Stimulated activated CD4-positive, alpha-beta T cell treated with anti-CD3 and anti-CD28 coated beads, Interleukin-12 subunit alpha, Interleukin-12 subunit beta, amount 100 ng/mL, for 48 hours (primary cell): ENCODE measurements around the gene STRN3.
"Not testable (repeated sequence)": the region's sequence is repeated elsewhere in the genome, so short reads cannot be mapped to it uniquely, and the experiment has no call there.

Experiments
- DNase-seq, 3 donors: peaks; one replicate each; pipeline ENCODE4 v3.0.0-alpha.2; 2020; ENCODE audit warnings: low read depth in 2 of 3, low spot score in 1 of 3

Gene STRN3, protein sequence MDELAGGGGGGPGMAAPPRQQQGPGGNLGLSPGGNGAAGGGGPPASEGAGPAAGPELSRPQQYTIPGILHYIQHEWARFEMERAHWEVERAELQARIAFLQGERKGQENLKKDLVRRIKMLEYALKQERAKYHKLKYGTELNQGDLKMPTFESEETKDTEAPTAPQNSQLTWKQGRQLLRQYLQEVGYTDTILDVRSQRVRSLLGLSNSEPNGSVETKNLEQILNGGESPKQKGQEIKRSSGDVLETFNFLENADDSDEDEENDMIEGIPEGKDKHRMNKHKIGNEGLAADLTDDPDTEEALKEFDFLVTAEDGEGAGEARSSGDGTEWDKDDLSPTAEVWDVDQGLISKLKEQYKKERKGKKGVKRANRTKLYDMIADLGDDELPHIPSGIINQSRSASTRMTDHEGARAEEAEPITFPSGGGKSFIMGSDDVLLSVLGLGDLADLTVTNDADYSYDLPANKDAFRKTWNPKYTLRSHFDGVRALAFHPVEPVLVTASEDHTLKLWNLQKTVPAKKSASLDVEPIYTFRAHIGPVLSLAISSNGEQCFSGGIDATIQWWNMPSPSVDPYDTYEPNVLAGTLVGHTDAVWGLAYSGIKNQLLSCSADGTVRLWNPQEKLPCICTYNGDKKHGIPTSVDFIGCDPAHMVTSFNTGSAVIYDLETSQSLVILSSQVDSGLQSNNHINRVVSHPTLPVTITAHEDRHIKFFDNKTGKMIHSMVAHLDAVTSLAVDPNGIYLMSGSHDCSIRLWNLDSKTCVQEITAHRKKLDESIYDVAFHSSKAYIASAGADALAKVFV

DNA sequence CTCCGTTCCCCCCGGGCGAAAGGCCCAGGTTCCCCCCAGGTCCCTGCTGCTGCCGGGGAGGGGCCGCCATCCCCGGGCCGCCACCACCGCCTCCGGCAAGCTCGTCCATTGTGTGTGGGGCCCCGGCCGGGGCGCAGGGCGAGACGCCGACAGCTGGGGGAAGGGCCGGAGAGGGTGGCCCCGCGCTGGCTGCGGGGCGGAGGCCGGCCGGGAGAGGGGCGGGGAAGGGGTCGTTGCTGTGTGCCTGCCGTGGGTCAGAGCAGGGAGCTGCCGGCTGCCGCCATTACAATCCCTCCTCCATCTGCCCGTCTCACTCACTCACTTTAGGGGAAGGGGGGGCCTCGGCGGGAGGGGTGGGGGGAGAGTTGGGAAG lies at the start of gene STRN3:
Gene STRN3, minus strand, starts transcription at position 303 of the 373 bp plus-strand sequence. Its CDS starts 194 bp downstream, at position 109.
- DNase-seq: no peak

DNA sequence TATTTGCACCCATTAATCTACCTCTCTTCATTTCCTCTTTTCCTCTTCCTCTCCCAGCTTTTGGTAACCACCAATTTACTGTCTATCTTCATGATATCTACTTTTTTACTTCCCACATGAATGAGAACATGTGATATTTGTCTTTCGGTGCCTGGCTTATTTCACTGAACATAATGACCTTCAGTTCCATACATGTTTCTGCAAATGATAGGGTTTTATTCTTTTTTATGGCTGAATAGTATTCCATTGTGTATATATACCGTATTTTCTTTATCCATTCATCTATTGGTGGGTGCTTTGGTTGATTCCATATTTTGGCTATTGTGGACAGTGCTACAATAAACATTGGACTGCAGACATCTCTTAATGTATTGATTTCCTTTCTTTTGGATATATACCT lies 49.0 kb upstream of the STRN3 start:
- DNase-seq: no peak

DNA sequence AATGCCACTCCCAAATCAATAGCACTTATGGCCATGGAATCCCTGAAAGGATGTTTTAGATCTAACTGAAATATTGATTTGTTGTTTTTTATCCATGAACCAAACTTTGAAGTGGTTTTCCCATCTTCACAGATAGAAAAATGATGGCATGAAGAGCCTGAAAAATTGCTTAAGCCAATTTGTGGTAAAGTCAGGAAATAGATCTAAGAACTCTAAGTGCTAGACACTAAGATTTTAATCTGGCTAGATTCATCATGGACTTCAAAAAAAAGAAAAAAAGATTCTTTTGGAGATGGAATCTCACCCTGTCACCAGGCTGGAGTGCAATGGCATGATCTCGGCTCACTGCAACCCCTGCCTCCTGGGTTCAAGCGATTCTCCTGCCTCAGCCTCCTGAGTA lies 45.0 kb upstream of the STRN3 start:
- no peak for DNase-seq

DNA sequence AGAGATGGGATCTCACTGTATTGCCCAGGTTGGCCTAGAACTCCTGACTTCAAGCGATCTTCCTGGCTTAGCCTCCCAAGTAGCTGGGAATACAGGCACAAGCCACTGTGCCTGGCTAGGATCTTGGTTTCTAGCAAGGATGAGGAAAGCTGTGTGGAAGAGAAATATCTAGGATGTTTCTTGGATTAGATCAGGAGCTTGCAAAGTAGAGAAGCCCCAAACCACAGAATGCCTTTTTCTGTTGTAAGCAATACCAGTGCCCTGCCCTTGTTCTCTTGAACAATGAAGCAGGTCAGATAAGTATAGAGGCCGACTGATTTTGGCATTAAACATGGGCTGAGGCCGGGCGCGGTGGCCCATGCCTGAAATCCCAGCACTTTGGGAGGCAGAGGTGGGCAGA lies 44.3 kb upstream of the STRN3 start:
- DNase-seq: no peak

DNA sequence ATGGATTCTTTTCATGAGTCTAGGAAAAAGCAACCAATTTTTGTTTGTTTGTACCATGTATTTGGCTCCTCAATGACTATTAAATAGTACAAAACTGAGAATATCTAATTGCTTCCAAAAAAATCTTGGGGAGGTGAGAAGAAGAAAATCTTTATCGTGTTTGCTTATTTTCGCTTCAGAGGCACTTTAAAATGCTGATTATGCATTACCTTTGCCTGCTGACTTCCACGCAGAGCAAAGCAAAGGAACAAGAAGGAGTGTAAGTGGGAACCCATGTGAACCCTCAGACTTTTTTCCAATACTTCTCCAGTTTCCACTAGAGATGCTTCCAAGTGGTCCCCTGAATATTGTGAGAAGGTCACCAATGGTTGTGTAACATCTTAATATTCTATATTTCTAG lies 43.2 kb upstream of the STRN3 start:
- no peak for DNase-seq

DNA sequence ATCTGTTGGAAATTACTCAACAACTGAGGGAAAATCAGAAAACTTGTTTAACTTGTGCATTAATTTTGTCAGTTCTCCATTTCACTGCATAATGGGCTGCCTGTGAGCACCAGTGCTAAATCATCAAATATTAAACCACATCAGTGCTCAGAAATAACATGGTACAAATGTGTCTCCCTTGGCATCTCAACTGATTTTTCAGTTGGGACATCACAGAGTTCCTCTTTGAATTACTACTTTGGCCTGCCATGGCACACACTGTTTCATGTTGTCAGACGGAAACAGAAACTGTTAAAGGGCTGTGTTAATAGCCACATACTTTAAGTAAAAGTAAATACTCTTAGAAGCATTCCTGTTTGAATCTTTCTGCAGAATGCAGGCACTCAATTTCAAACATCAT lies 42.1 kb upstream of the STRN3 start:
- no peak for DNase-seq

DNA sequence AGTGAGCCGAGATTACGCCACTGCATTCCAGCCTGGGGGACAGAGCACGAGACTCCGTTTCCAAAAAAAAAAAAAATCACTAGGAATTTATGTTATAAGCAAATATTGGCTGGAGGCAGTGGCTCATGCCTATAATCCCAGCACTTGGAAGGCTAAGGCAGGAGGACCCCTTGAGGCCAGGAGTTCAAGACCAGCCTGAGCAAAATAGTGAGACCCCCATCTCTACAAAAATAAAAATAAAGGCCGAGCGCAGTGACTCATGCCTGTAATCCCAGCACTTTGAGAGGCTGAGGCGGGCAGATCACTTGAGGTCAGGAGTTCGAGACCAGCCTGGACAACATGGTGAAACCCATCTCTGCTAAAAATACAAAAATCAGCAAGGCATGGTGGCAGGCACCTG lies 36.7 kb upstream of the STRN3 start:
- DNase-seq: not testable (repeated sequence)

DNA sequence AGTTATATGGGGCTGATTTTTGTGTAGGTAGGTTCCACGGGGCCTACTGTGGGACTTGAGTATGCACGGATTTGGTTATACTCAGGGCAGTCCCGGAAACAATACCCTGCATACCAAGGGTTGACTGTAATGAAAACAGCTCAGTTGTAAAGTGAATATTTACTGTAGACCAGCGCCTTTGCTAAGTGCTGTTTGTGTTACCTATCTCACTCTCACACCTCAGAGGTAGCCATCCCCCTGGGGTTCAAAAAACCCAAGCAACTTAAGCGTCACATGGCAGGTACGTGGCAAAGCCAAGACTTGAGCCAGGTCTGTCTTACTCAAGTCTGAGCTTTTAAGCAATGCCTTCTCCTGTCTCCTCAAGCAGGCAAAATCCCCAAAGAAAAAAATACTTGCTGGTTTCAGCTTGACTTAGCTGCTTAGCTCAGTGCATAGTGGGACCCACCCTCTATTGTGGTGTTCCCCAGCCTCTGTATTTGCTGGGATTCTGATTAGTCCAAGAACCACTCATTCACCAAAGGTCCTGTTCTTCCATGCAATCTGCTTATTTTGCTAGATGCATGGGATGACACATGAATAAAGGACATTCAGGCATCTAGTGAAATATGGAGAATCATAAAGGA lies 34.2 kb upstream of the STRN3 start:
- DNase-seq: no peak

DNA sequence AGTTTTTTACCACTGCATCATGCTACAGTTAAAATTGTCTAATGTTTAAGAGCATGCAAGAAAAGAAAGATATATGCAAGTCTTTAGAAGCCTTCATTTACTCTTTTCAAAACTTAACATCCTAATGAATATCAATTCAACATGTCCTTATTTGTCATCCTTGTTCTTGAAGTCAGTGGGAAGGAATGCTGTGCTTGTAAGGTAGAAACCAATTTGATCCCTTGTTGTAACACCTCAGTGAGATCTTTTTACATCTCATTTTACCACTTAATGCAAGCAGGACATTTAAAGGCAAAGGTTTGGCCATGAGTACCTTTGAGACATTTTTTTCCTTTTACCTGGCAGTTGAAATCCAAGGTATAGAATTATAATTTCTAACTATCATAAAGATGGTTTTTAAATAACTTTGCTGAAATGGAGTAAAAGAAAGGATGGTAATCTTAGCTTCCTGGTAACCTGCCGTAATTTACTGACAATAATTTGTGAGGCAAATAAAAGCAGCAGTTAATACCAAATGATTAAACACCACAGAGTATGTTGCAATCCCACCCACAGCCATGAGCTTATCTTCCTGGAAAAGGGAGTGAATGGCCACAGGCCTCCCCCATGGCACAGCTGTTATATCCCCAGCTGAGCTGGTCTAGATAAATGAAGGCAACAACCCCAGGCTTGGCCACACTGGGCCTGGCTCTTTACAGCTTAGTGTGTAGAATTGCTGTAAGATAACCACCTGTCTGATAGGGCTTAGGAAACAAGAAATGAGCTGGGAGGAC lies 33.2 kb upstream of the STRN3 start:
- no peak for DNase-seq

DNA sequence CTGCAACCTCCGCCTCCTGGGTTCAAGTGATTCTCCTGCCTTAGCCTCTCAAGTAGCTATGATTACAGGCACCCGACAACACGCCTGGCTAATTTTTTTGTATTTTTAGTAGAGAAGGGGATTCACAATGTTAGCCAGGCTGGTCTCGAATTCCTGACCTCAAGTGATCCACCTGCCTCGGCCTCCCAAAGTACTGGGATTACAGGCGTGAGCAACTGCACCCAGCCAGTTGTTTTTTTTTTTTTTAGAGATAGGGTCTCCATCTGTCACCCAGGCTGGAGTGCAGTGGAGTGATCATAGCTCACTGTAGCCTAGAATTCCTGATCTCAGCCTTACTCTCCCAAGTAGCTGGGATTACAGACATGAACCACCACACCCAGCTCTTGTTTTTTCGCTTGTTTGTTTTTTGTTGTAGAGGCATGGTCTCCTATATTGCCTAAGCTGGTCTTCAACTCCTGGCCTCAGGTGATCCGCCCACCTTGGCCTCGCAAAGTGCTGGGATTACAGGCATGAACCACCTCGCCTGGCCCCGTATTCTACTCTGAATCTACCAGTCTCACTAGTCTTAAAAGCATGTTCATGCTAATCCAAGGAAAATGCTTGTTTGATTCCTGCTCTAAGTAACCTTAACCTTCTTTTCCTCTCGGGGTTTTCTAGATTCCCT lies 31.7 kb upstream of the STRN3 start:
- DNase-seq: no peak

DNA sequence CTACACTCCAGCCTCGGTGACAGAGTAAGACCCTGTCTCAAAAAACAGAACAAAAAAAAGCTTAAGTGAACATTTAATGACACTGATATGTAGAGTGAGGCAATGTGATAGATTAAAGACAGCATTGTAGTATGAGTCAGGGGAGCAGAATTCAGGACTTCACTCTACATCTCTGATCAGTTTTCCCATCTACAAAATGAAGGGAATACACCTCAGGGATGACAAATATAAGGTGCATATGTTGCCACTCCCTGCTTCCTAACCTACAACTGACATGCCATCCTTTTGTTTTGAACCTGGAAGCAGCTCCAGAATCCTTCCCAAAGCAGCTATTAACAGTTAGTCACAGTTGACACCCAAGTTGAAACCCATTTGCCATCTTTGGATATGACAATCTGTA lies 30.9 kb upstream of the STRN3 start:
- DNase-seq: no peak

DNA sequence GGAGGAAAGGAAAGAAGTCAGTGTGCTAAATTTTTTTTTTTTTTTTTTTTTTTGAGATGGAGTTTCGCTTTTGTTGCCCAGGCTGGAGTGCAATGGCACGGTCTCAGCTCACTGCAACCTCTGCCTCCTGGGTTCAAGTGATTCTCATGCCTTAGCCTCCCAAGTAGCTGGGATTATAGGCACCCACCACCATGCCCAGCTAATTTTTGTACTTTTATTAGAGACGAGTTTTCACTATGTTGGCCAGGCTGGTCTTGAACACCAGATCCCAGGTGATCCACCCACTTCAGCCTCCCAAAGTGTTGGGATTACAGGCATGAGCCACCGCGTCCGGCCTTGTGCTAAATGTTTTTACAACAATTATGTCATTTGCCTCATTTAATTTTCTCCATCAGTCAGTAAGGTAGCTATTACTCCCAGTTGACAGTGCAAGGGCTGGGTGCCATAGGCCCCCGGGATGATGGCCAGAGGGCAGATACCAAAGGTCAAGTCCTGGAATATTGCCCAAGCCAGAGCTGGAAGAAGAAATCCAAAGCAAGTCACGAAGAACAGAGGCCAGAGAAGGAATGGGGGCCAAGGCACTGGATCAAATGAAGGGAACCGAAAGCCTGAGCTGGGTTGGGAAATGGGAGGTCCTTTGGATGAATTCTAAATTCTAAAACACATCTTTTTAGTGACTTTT lies 26.9 kb upstream of the STRN3 start:
- not testable (repeated sequence) for DNase-seq

DNA sequence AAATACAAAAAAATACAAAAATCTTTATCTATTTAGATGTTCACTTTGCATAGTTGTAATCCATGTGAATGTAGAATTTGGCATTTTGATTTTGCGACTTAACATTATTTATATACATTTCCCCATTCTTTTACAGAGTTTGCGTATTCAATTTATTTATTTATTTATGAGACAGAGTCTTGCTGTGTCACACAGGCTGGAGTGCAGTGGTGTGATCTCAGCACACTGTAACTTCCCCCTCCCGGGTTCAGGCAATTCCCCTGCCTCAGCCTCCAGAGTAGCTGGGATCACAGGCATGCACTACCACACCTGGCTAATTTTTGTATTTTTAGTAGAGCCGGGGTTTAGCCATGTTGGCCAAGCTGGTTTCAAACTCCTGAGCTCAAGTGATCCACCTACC lies 25.3 kb upstream of the STRN3 start:
- DNase-seq: no peak

DNA sequence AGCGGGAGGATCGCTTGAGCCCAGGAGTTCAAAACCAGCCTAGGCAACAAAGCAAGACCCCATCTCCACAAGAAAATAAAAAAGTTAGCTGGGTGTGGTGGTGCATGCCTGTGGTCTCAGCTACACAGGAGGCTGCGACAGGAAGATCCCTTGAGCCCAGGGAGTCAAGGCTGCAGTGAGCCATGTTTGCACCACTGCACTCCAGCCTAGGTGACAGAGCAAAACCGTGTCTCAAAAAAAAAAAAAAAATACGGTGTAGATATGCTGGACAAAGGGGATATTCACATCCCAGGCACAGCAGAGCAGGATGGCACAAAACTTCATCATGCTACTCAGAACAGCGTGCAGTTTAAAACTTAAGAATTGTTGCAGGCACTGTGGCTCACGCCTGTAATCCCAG lies 24.8 kb upstream of the STRN3 start:
- DNase-seq: no peak

DNA sequence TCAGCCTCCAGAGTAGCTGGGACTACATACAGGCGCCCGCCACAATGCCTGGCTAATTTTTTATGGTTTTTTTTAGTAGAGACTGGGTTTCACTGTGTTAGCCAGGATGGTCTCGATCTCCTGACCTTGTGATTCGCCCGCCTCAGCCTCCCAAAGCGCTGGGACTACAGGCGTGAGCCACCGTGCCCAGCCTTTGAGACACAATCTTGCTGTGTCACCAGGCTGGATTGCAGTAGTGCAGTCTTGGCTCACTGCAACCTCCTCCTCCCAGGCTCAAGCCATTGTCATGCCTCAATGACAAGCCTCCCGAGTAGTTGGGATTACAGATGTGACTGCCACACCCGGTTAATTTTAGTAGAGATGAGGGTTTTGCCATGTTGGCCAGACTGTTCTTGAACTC lies 21.3 kb upstream of the STRN3 start:
- DNase-seq: no peak

DNA sequence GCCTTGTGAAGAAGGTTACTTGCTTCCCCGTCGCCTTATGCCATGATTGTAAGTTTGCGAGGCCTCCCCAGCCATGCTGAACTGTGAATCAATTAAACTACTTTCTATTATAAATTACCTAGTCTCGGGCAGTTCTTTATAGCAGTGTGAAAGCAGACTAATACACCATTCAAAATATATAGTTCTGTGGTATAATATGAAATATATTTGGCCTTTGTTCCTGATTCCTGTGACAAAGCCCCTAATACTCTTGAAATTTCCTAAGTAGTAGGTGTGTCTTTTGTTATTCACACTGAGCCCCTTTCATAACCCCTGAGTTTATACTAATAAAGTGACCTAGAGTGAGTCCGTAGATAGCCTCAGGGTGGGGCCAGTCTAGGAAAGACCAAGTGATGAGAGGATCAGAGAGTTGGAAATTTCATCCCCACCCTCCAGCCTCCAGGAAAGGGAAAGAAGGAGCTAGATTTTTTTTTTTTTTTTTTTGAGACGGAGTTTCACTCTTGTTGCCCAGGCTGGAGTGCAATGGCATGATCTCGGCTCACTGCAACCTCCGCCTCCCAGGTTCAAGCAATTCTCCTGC lies 19.4 kb upstream of the STRN3 start:
- no peak for DNase-seq

DNA sequence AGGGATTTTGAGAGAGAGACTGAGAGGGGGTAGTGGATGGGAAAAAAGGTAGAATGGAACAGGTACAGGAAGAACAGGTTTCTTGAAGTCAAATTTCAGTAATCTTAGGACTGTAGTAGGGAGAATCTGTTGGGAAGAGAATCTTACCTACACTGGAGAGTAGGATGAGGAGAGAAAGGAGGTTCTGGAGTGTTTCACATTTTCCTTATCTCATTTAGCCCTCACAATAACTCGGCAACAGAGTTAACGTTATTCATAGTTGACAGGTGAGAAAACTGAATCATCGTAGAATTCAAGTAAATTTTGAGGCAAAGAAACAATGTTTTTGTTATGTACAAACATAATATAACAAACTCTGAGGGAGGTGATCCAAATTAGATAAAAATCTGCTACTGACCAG lies 17.2 kb upstream of the STRN3 start:
- DNase-seq: no peak

DNA sequence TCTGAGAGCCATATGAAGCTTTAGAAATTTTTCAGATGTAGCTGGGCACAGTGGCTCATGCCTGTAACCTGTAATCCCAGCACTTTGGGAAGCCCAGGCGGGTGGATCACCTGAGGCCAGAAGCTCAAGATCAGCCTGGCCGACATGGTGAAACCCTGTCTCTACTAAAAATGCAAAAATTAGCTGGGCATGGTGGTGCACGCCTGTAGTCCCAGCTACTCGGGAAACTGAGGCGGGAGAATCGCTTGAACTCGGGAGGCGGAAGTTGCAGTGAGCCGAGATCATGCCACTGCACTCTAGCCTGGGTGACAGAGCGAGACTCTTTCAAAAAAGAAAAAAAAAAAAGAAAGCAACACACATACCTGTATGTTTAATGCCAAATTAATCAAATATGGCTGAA lies 16.7 kb upstream of the STRN3 start:
- not testable (repeated sequence) for DNase-seq

DNA sequence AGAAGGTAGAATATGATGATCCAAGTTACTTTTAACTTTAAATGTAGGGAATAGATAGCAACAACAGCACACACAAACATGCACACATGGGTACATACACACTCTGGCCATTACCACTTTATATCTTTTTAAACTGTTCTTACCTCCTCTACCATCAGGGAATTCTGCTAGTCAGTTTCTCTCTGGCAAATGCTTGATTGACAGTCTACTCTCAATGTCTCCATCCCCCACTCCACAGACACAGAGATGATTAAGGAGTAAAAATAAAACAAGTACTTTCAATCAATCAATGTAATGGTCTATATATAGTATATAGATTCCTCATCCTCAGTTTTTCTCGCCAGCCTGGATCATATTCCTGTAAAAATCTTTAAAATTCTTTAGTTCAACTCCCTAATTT lies 16.1 kb upstream of the STRN3 start:
- DNase-seq: no peak
